Colonic mucosa (tissue), 4 donors: ENCODE results near the gene HEG1. TPM values are rescaled to one million over a fixed set of nuclear protein-coding genes. Genes with fewer than 3 reads are reported as not detected.

Source experiments
- DNase-seq: peaks from one replicate; pipeline ENCODE4 v3.0.0-alpha.2; 2020
- H3K27ac ChIP-seq: fragments of 200-600 bp; one replicate; pipeline ENCODE4 v1.8.0; 2021
- H3K27me3 ChIP-seq: fragments of 200-600 bp; one replicate; pipeline ENCODE4 v1.8.0; 2021
- H3K36me3 ChIP-seq: fragments of 200-600 bp; one replicate; pipeline ENCODE4 v1.8.0; 2021
- H3K4me1 ChIP-seq: fragments of 200-600 bp; one replicate; pipeline ENCODE4 v1.8.0; 2021; ENCODE audit warnings: mild to moderate bottlenecking
- H3K4me3 ChIP-seq: fragments of 200-600 bp; one replicate; pipeline ENCODE4 v1.8.0; 2021
- H3K9ac ChIP-seq, 2 donors: one replicate each; pipeline ENCODE4 v1.7.0; 2013; ENCODE audit warnings: control low read depth in 2 of 2, low read depth in 2 of 2, low read length in 2 of 2
- H3K9me3 ChIP-seq: fragments of 200-600 bp; one replicate; pipeline ENCODE4 v1.8.0; 2021
- intact Hi-C: fragments of 100-400 bp; cut with DNase I; formaldehyde crosslinking; loops from one replicate; pipeline ENCODE4 v1.14.1; 2022
- total RNA-seq, 2 donors: library from RNA; stranded (reverse); fragmentation: NEBNext Ultra II Directional in 1 of 2; extraction: Animal tissue kit (Norgen Biotek cat#: 25700) in 1 of 2; gene quantifications; one replicate each; pipeline ENCODE4 v1.2.1, GENCODE V29; 2021
- TF ChIP-seq, protein P1 (sequence below): fragments of 200-600 bp; IDR thresholded peaks from one replicate; pipeline ENCODE4 v1.8.0; 2022; ENCODE audit warnings: antibody characterized with exemption, mild to moderate bottlenecking
- donor health status: healthy.
- donor health status: DM: no; HTN: no; CAD: no.
- donor health status: DM: no; HTN: no; CAD: no.

Gene HEG1
- total RNA-seq, 2 donors from 2014 or later: 5.1 to 10.7 TPM

DNA sequence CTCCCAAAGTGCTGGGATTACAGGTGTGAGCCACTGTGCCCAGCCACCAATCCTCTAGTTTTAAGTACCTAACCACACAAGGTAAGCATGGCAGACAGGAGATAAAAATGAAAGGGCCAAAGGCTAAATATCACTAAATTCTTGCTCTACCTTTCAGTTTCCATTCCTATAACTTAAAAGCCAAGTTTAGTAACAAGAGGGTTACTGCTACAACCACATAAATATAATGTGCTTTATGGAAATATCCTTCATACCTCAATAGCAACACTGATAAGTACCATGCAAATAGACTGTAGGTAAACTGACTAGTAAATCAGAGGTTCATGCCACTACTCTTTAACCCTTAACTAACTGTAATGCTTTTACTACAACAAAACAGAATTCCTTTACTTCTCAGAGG is 82.5 kb downstream of the HEG1 start:
- H3K27me3 ChIP-seq: no peaks in the 10 kb centered on the region
- H3K9ac ChIP-seq: peak overlapping the region in 1 of 2 donors; percentile 63
- peaks cover 4% of the 10 kb centered on the region for H3K4me1 ChIP-seq
- H3K4me3 ChIP-seq: no peak overlapping the region
- H3K9me3 ChIP-seq: no peaks in the 10 kb centered on the region
- TF ChIP-seq, protein P1, sequence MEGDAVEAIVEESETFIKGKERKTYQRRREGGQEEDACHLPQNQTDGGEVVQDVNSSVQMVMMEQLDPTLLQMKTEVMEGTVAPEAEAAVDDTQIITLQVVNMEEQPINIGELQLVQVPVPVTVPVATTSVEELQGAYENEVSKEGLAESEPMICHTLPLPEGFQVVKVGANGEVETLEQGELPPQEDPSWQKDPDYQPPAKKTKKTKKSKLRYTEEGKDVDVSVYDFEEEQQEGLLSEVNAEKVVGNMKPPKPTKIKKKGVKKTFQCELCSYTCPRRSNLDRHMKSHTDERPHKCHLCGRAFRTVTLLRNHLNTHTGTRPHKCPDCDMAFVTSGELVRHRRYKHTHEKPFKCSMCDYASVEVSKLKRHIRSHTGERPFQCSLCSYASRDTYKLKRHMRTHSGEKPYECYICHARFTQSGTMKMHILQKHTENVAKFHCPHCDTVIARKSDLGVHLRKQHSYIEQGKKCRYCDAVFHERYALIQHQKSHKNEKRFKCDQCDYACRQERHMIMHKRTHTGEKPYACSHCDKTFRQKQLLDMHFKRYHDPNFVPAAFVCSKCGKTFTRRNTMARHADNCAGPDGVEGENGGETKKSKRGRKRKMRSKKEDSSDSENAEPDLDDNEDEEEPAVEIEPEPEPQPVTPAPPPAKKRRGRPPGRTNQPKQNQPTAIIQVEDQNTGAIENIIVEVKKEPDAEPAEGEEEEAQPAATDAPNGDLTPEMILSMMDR: no peak
- intact Hi-C loops: no loop called here
- H3K36me3 ChIP-seq: no peaks in the 10 kb centered on the region
- peak overlapping the region; percentile 87 for H3K27ac ChIP-seq
- no peak for DNase-seq

DNA sequence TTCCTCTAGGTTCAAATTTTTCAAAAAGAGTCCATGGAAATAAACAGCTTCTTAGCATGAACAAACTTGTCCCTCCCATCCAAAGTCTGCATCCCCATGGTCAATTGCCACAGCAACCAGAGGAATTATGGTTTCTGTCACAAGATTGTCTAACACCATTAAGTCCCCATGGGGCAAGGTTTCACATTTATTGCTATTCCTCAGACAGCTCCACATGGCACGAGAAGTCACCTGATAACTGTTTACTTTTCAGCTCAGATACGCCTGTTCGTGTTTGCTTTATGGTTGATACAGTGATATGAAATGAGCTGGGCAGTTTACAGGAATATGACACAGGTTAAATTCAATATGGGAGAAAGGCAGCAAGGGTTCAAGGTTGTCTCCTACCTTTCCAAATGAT is 83.3 kb downstream of the HEG1 start:
- Histone ChIP-seq H3K4me3 (no peak overlapping the region), H3K9me3 (no peaks in the 10 kb centered on the region), H3K27me3 (no peaks in the 10 kb centered on the region), H3K9ac (peak overlapping the region in 1 of 2 donors; percentile 64), H3K4me1 (peaks cover 4% of the 10 kb centered on the region), H3K36me3 (no peaks in the 10 kb centered on the region), H3K27ac (peak overlapping the region; percentile 90)
- TF ChIP-seq, protein P1: no peak
- intact Hi-C loops: no loop called here
- peak; percentile 87 for DNase-seq

DNA sequence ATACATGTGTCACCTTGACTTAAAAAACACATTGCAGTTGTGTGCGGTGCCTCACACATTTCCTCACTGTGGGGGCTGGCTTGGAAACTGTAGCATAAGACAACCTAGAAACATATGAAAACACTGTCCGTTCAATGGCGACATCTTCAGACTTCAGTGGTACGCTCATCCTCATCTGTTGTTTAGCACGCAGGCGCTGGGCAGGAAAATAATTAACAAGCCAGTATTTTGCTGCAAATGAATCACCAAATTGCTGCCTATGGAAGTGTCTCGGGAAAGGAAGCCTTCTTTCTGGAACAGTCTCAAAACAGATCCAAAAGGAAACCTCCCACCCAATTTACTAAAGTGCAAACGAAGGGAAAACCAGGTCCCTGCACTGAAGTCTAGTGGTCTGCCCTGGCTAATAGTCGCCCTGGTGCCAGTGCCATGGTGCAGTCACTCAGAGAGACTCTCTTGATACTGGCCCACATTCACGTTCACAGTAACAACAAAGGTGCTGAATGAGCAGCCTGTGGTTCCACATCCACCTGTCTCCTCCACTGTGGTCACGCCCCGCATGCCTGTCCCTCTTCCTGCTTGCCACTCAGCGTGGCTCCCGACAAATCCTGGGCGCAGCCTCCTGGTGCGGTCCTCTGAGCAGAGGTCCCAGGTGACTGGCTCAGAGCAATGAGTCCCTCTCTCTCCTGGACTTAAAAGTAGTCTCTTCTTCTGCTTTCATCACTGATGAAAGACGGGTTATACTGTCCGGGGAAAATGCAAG is 85.7 kb downstream of the HEG1 start:
- H3K4me1 ChIP-seq: peaks cover 4% of the 10 kb centered on the region
- no peak for DNase-seq
- no peaks in the 10 kb centered on the region for H3K27me3 ChIP-seq
- no peaks in the 10 kb centered on the region for H3K36me3 ChIP-seq
- no peaks in the 10 kb centered on the region for H3K9me3 ChIP-seq
- H3K27ac ChIP-seq: no peak overlapping the region
- TF ChIP-seq, protein P1: no peak
- peak overlapping the region in 1 of 2 donors; percentile 22 for H3K9ac ChIP-seq
- intact Hi-C loops: no loop called here
- no peak overlapping the region for H3K4me3 ChIP-seq

DNA sequence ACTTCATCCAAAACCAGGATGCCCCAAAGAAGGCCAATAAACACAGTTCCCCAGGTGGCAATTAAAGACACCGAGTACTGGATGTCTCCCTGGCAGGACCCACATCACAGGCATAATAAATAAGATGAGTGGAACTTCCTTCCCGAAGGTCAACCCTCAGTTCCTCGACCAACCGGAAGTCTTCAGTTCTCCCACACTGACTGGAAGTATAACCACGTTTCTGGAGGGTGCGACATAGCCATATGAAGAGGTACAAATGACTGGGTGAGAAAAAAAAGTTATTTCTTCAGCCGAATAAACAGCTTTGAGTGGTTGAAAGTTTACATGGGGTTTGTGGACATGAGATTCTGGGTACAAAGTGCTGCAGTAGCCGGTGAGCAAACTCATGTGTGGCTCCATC is 86.6 kb downstream of the HEG1 start:
- no peak for DNase-seq
- H3K36me3 ChIP-seq: no peaks in the 10 kb centered on the region
- H3K27ac ChIP-seq: no peak overlapping the region
- no peak overlapping the region for H3K4me3 ChIP-seq
- H3K4me1 ChIP-seq: peaks cover 4% of the 10 kb centered on the region
- intact Hi-C loops: no loop called here
- TF ChIP-seq, protein P1: no peak
- no peaks in the 10 kb centered on the region for H3K9me3 ChIP-seq
- H3K27me3 ChIP-seq: no peaks in the 10 kb centered on the region
- H3K9ac ChIP-seq: peak overlapping the region in 1 of 2 donors; percentile 10

DNA sequence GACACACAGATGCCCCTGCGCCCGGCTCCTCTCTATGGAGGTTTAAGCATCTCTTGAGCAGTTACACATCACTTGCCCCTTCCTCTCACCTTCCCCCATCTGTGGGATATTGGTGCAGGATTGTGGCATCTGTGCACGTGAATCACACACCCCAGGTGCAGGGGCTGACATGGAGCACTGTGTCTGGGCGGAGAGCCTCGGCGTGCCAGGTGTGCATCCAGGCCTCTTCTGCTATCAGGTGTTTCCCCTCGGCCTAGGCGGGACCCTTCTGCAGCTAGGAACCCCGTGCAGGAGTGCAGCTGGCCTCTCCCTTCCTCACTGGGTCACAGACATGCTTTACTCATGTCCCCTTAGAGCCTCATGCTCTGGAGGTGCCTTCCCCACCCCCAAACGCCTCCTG is 87.8 kb downstream of the HEG1 start:
- H3K4me3 ChIP-seq: no peak overlapping the region
- intact Hi-C loops: no loop called here
- H3K27me3 ChIP-seq: no peaks in the 10 kb centered on the region
- peaks cover 4% of the 10 kb centered on the region for H3K4me1 ChIP-seq
- TF ChIP-seq, protein P1: no peak
- DNase-seq: no peak
- H3K27ac ChIP-seq: no peak overlapping the region
- no peaks in the 10 kb centered on the region for H3K9me3 ChIP-seq
- no peaks in the 10 kb centered on the region for H3K36me3 ChIP-seq
- no peak overlapping the region for H3K9ac ChIP-seq
